Astrocyte of the cerebellum (primary cell): ENCODE measurements around the gene SPRY2.

Experiments used
- DNase-seq: peaks from one replicate; pipeline ENCODE4 v3.0.0-alpha.2; 2011; ENCODE audit warnings: low read depth
- H3K4me3 ChIP-seq: 2 replicates; pipeline ENCODE4 v1.5.1; 2011; ENCODE audit warnings: mild to moderate bottlenecking, low read depth, low read length, moderate library complexity
- CTCF ChIP-seq: IDR thresholded peaks from 2 replicates; pipeline ENCODE4 v1.5.1; 2012; ENCODE audit warnings: low read length, low read depth, moderate library complexity, mild to moderate bottlenecking; ENCODE audit errors: missing control alignments
- in situ Hi-C: cut with HindIII; loops from 2 replicates; pipeline ENCODE4 v1.10.0; 2017; ENCODE audit warnings: low sequenced_read_pairs

Gene SPRY2

GRCh38 chr13:80367473-80367872, 26.5 kb upstream of the SPRY2 start:
- TF ChIP-seq CTCF, result no peak
- no peak for DNase-seq
- H3K4me3 ChIP-seq, result no peak overlapping the region
- in situ Hi-C loops, result loop anchor here (25.0 kb wide), 1 partner anchor 705 kb away; no protein-coding TSS in a partner anchor

GRCh38 chr13:80363890-80364503, 23.1 kb upstream of the SPRY2 start:
- no peak for DNase-seq
- peak; percentile 77 for TF ChIP-seq CTCF
- no peak overlapping the region for H3K4me3 ChIP-seq
- in situ Hi-C loops, result loop anchor here (25.0 kb wide), 1 partner anchor 702 kb away; no protein-coding TSS in a partner anchor

GRCh38 chr13:80362481-80362880, 21.6 kb upstream of the SPRY2 start:
- in situ Hi-C loops, result loop anchor here (25.0 kb wide), 1 partner anchor 700 kb away; no protein-coding TSS in a partner anchor
- H3K4me3 ChIP-seq, result no peak overlapping the region
- no peak for TF ChIP-seq CTCF
- DNase-seq, result no peak

GRCh38 chr13:80361883-80362327, 21.0 kb upstream of the SPRY2 start:
- no peak overlapping the region for H3K4me3 ChIP-seq
- TF ChIP-seq CTCF, result no peak
- in situ Hi-C loops, result loop anchor here (25.0 kb wide), 1 partner anchor 700 kb away; no protein-coding TSS in a partner anchor
- DNase-seq, result no peak

- in situ Hi-C loops, result loop anchor here (25.0 kb wide), 1 partner anchor 699 kb away; no protein-coding TSS in a partner anchor
- H3K4me3 ChIP-seq, result no peak overlapping the region
- TF ChIP-seq CTCF, result no peak
- DNase-seq, result no peak
Measured at GRCh38 chr13:80361298-80361697, 20.4 kb upstream of the SPRY2 start.

GRCh38 chr13:80360453-80360800, 19.5 kb upstream of the SPRY2 start:
- in situ Hi-C loops, result loop anchor here (25.0 kb wide), 1 partner anchor 698 kb away; no protein-coding TSS in a partner anchor
- DNase-seq, result no peak
- TF ChIP-seq CTCF, result no peak
- no peak overlapping the region for H3K4me3 ChIP-seq
